ENCODE data around the gene SH3PXD2A.

Gene SH3PXD2A

GRCh38 chr10:103630156-103630555, 225.2 kb downstream of the SH3PXD2A start:
- DNase-seq (ENCODE audit: low read depth in 3 of 3, low spot score in 1 of 3) = no peak

GRCh38 chr10:103629581-103629980, 225.8 kb downstream of the SH3PXD2A start:
- no peak for DNase-seq (ENCODE audit: low read depth in 3 of 3, low spot score in 1 of 3)

GRCh38 chr10:103627893-103628292, 227.5 kb downstream of the SH3PXD2A start:
- DNase-seq (ENCODE audit: low read depth in 3 of 3, low spot score in 1 of 3) = no peak

- DNase-seq (ENCODE audit: low read depth in 3 of 3, low spot score in 1 of 3) = no peak
These were observed 228.1 kb downstream of the SH3PXD2A start for GRCh38 chr10:103627111-103627892.

- DNase-seq (ENCODE audit: low read depth in 3 of 3, low spot score in 1 of 3) = no peak
These were observed 229.2 kb downstream of the SH3PXD2A start for GRCh38 chr10:103626178-103626577.

- DNase-seq (ENCODE audit: low read depth in 3 of 3, low spot score in 1 of 3) = no peak
These were observed 232.3 kb downstream of the SH3PXD2A start for GRCh38 chr10:103622935-103623574.

GRCh38 chr10:103622286-103622685, 233.1 kb downstream of the SH3PXD2A start:
- no peak for DNase-seq (ENCODE audit: low read depth in 3 of 3, low spot score in 1 of 3)

- DNase-seq (ENCODE audit: low read depth in 3 of 3, low spot score in 1 of 3) = no peak
These were observed 233.6 kb downstream of the SH3PXD2A start for GRCh38 chr10:103621783-103622125.

GRCh38 chr10:103620891-103621782, 234.2 kb downstream of the SH3PXD2A start:
- DNase-seq (ENCODE audit: low read depth in 3 of 3, low spot score in 1 of 3) = no peak

GRCh38 chr10:103620352-103620740, 235.0 kb downstream of the SH3PXD2A start:
- DNase-seq (ENCODE audit: low read depth in 3 of 3, low spot score in 1 of 3) = no peak

- DNase-seq (ENCODE audit: low read depth in 3 of 3, low spot score in 1 of 3) = no peak
These were observed 235.7 kb downstream of the SH3PXD2A start for GRCh38 chr10:103619424-103620351.

- DNase-seq (ENCODE audit: low read depth in 3 of 3, low spot score in 1 of 3) = no peak
These were observed 236.6 kb downstream of the SH3PXD2A start for GRCh38 chr10:103618575-103619423.

- DNase-seq (ENCODE audit: low read depth in 3 of 3, low spot score in 1 of 3) = no peak
These were observed 237.6 kb downstream of the SH3PXD2A start for GRCh38 chr10:103617602-103618385.

GRCh38 chr10:103616705-103617601, 238.4 kb downstream of the SH3PXD2A start:
- no peak for DNase-seq (ENCODE audit: low read depth in 3 of 3, low spot score in 1 of 3)

- DNase-seq (ENCODE audit: low read depth in 3 of 3, low spot score in 1 of 3) = no peak
These were observed 240.8 kb downstream of the SH3PXD2A start for GRCh38 chr10:103614306-103615158.

- no peak for DNase-seq (ENCODE audit: low read depth in 3 of 3, low spot score in 1 of 3)
These were observed 241.8 kb downstream of the SH3PXD2A start for GRCh38 chr10:103613616-103614015.
